ENCODE data around the gene NAA10. TPM values are rescaled to one million over a fixed set of nuclear protein-coding genes. Genes with fewer than 3 reads are reported as not detected.

NAA10 gene
- total RNA-seq, 1 donor from 2014 or later, result 80.6 TPM

DNA sequence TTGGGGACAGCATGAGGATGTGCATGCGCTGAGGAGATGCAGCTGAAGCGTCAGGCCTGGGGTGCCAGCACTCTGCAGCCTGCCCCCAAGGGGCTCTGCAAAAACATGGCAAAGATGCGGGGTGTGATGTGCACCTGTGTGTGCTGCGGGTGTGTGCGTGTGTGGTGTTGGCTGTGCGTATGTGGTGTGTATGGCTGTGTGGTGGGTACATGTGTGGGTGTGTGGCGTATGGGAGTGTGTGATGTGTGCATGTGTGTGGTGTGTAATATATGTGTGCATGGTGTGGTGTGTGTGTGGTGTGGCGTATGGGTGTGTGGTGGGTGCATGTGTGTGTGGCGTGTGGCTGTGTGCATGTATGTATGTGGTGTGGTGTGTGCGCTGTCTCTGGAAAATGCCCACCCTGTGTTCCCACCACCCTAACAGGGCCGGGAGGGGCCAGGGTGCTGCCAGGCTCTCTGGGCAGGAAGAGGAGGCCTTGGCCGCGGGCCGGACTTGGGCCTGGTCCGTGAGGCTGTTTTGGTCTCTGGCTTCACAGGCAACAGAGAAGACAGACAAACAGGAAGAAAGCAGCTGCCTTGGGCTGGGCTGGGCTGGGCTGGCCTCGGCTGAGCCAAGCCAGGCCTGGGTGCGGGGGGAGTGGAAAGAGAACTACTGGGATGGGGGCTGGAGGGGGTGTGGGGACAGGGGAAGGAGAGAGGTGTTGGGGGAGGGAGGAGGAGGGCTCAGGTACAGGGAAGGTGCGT, 31.4 kb downstream of the NAA10 start:
- DNase-seq (ENCODE audit: missing footprints), result no peak
- intact Hi-C loops (cut with DNase I), result no loop called here
- ATAC-seq, result peak; percentile 52

DNA sequence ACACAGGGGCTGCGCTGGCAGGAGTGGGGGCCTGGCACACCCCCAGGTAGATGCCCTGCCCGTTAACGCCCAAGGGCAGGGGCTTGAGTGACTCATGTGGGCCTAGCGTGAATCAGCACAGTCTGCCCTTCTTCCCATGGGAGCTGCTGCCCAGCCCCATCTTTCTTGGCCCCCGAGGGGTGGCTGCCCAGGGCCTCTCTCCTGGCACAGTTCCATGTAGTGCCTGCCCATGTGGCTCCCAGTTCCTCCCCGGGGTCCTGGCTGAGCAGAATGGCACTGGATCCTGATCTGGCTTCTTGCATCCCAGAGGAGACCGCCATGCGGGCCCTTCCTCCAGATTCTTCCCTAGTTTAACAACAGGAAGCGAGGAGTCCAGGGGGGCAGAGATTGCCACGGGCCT, 32.5 kb downstream of the NAA10 start:
- intact Hi-C loops (cut with DNase I), result no loop called here

DNA sequence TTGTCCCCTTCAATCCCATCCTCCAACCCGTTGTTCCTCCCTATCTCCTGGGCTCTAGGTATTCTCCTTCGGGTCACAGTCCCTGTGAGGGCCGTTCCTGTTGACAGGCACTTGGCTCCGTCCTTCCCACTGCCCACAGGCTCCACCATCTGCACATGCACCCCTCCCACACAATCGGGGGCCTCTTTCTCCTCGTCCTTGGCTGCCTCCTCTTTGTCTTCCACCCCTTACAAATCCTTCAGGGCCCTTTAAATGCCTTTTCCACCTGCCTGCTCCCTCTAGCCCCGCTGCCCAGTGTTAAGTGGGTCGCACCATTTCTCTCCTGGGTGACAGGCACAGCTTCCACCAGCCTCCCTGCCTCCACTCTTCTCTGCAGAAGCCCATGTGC, 33.1 kb downstream of the NAA10 start:
- ATAC-seq (no peak), DNase-seq (ENCODE audit: missing footprints) (no peak)
- intact Hi-C loops (cut with DNase I), result no loop called here

More for the DNA sequence above, 32.5 kb downstream of the NAA10 start:
- DNase-seq (ENCODE audit: missing footprints) (no peak), ATAC-seq (no peak)

DNA sequence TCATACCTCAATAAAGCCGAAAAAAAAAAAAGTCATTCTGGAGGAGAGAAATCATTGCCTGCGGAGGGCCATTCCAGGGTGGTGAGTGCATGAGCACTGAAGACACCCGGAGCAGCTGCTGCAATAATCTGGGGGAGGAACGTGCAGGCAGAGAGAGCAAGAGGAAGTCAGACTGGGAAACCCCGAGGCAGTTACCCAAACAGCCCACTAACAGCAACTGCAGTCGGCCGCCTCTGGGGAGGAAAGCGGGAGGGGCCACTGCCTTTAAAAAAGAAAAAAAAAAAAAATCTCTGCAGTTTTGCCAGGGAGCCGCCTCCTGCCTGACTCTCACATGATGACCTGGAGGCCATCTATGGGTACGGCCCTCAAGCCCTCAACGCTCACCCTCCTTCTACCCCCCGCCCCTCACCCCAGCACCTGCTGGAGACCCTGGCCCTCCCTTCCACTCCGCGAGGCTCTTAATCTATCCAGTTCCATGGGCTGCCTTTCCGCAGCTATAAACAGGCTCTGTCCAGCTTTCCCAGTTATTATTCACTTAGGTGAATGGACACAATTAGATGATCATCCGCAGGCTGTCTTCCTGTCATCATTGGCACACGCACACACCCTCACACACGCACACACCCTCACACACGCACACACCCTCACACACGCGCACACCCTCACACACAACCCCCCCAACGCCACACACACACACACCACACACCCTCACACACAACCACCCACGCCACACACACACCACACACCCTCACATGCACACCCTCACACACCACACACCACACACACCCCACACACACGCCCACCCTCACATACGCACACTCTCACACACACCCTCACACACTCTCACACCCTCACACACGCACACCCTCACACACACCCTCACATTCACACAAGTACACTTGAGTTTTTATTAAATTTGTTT, 33.7 kb downstream of the NAA10 start:
- DNase-seq (ENCODE audit: missing footprints), result peak; percentile 82
- peak; percentile 73 for ATAC-seq
- intact Hi-C loops (cut with DNase I), result no loop called here

DNA sequence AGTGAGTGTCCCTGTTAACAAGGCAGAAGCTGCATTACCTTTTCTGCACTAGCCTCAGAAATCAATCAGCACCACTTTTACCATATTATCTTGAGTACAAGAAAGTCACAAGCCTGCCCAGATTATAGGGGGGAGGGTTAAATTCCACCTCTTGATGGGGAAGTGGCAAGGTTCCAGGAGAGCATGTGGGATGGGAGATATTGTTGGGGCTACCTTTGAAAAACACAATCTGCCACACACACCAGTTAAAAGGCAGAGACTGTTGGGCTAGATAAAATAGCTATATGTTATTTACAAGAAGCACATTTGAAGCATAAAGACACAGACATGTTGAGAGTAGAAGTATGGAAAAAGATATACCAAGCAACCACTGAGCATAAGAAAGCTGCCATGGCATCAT, 36.9 kb downstream of the NAA10 start:
- DNase-seq (ENCODE audit: missing footprints) (no peak), ATAC-seq (no peak)
- intact Hi-C loops (cut with DNase I), result no loop called here

DNA sequence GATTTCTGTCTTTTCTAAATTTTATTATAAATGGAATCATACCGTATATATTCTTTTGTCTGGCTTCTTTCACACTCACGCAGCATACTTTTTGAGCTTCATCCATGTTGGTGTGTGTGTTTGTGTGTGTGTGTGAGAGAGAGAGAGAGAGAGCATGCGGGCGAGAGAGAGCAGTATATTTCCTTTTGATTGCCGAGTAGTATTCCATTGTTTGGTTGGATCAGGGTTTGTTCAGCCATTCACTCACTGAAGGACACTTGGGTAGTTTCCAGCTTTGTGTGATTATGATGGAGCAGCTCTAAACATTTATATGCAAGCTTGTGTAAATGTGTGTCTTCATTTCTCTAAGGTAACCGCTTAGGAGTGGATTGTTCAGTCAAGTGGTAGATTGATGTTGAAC, 45.7 kb downstream of the NAA10 start:
- intact Hi-C loops (cut with DNase I), result no loop called here
- DNase-seq (ENCODE audit: missing footprints) (no peak), ATAC-seq (no peak)

DNA sequence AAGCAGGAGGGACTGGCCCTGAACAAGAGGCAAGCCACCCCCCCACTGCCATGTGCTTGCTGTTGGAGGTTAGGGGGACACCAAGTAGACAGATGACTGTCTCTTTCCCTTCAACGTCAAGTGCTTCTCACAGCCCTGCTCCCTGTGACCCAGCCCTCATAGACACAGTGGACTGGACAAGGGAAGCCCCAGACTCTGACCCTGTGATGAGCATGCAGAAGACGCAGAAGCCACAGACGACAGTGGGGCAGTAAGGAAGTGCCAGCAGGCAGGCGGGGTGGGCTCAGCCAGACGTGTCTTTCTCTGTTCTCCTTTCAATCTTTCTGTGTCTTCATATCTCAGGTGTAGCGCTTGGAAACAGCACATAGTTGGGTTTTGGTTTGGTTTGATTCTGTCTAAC, 46.5 kb downstream of the NAA10 start:
- intact Hi-C loops (cut with DNase I), result no loop called here
- no peak for DNase-seq (ENCODE audit: missing footprints)
- no peak for ATAC-seq

DNA sequence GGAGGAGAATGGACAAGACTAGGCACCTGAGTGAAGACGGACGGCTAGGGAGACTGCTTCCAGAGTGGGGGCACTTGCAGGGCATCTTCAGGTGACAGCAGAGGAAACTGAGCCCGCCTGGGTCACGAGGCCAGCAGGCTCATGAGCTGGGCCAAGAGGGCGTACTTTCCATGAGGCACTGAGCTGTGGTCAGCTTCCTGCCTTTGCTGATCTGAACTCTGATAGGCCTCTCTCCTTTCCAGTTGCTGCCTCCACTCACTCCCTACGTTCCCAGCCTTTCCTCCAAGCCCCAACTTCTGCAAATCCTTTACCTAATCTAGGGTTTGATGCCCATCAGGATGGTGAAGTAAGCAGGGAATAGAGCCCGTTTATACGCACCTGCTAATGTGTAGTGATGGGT, 47.5 kb downstream of the NAA10 start:
- ATAC-seq (no peak), DNase-seq (ENCODE audit: missing footprints) (no peak)
- intact Hi-C loops (cut with DNase I), result no loop called here

DNA sequence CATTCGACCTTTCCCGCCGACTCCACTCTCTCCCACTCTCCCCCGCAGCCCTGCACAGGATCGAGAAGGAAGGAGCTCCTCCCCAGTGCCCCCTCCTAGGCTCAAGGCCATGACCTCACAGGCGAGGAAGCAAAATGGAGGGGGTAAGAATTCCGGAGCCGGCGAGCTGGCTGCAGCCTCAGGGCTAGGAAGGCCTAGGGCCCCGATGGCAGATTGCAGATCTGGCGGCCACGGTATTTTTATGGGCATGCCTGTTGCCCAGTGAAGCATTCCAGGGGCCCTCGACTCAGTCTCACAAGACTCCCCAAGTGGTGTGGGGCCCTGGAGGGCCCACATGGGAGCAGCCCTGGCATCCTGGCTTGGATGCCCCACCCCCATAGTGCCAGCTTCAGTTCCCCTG, 47.9 kb downstream of the NAA10 start:
- DNase-seq (ENCODE audit: missing footprints), result no peak
- ATAC-seq, result no peak
- intact Hi-C loops (cut with DNase I), result no loop called here

DNA sequence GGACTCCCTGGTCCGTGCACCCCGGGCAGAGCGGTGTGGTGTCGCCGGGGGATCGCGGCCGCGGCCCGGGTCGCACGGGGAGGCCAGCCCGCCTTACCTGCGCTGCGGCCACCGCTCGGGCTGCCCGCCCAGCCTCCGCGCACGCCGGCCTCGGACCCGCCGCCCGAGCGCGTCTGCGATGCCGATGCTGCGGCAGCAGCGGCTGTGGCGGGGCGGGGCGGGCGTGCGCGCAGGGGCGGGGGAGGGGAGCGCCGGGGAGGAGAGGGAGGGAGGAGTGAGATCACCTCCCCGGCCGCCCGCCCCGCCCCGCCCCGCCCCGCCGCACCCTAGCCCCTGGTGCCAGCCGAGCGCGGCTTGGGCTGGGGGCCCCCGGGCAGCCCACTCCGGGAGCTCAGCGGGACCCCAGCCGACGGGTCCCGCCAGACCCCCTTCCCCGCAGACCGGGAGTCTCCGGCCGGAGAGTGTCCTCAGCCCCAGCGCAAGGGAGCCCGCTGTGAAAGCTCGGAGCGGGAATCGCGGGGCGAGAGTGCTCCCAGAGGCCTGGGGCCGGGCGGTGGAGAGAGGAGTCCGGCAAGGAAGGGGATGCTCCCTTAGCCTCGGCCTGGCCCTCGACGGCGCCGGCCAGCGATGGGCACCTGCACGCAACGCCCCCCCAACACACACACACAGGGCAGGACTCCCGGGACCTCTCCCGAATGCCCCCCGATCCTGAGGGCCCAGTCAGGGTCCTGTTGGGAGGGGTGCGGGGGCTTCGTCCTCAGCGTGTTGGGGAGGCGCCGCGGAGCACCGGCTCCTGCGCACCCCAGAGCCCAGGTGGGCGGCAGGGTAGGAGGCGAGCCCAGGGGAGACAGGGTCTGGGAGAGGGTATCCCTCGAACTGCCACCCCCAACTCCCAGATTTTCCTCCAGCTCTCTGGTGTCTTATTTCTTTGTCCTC, 48.6 kb downstream of the NAA10 start, which contains the start of gene L1CAM:
Gene L1CAM (minus strand): TSS at position 206 of the 936 bp plus-strand sequence. CDS start 10,337 bp downstream, outside the sequence.
- intact Hi-C loops (cut with DNase I), result no loop called here
- DNase-seq (ENCODE audit: missing footprints) (no peak), ATAC-seq (no peak)

DNA sequence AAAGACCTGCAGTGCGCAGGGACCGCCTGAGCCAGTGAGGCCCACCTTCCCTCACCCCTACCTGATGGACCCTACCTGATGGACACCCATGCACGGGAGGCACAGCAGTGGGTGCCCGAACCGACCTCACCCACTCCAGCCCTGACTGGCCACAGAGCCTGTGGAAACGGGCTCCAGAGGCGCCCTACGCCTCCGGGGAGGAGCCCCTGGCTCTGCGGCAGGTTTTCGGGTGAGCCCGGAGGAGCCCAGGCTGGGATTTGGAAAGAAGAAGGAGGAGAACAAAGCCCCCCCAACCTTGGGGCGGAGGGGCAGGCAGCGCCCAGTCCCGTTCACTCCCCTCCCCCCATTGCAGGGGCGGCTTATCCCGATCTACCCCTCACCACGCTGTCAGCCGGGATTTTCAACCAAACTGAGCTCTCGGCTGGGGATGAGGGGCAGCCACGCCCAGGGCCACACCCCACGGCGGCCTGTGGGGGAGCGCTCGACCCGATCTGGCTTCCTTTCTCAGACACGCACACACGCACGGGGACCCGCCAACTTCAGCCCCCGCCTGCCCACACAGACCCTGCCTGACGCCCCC, 49.5 kb downstream of the NAA10 start:
- no peak for ATAC-seq
- no peak for DNase-seq (ENCODE audit: missing footprints)
- intact Hi-C loops (cut with DNase I), result no loop called here

DNA sequence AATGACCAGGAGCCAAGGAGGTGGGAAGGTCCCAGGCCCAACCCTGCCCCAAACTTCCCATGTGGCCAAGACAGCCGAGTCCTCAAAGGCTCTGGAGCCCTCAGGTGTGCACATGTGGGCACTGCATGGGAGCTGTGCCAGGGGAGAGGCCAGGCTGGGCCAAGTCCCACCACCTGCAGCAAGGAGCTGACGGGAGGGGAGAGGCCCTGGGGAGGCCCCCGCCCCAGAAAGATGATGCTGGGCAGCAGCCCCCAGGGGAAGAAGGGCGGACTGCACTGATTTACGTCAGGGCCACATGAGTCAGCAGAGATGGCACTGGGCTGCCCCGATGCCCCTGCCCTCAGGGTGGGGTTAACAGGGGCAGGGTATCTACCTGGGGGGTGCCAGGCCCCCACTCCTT, 50.2 kb downstream of the NAA10 start:
- ATAC-seq, result no peak
- intact Hi-C loops (cut with DNase I), result no loop called here
- DNase-seq (ENCODE audit: missing footprints), result no peak

DNA sequence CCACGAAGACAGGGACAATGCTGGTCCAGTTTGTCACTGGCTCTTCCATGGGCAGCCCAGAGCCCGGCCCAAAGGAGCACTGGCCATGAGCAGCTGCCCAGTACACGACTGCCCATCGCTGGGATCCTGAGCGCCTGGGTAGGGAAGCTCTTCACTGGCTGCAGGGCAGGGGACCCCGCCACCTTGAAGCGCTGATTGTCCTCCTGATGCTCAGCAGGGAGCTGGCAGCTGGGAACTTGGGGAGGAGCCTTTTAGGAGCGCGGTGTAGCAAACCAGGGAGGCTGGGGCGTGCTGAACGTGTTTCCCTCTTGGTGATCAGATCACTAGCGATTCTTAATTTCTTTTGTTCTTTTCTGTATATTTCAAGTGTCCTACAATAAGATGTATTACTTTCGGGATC, 50.7 kb downstream of the NAA10 start:
- DNase-seq (ENCODE audit: missing footprints), result no peak
- ATAC-seq, result no peak
- intact Hi-C loops (cut with DNase I), result no loop called here

DNA sequence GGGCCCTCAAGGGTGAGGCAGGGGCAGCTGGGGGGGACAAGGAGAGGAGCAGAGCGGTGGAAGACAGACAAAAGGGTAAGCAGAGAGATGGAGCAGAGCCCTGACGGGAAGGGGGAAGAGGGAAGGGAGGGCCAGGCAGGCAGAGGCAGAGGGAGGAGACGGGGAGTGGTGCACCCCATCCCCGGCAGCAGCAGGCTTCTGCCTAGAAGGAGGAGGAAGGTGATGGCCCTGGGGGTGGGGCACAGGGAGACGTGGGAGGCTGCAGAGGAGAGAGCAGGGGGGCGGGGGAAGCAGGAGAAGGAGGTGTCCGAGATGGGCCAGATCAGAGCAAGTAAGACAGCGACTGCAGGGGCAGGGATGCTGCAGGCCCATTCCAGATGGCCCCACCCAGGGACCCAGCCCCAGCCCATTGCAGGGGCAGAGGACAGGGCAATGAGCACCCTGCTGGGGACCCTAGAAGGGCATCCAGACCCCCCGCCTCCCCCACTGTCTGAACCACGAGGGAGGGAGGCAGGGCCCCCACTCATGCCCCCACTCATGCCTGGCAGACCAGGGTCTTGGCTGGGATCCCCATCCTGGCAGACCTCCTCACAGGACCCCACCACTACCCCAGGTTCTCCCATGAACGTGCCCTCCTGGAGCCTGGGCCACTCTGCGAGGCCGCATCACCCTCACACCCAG, 51.5 kb downstream of the NAA10 start:
- DNase-seq (ENCODE audit: missing footprints), result no peak
- ATAC-seq, result no peak
- intact Hi-C loops (cut with DNase I), result no loop called here

DNA sequence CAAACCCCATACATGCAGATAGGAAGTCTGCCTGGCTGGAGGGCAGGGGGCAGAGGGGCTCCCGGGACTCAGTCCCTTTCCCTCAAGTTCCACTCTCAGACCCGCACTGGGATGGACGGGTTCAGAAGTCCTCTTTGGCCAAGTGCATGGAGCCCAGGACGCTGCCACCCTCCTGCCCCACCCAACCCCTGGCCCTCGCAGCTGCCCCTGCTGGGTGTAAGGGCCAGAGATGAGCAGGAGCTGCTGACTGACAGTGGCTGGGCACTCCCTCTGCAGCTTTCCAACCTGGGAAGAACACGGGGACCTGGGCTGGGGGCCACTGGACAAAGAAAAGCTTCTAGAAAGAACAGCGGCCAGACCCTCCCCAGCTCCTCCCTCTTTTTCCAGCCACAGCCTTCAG, 52.3 kb downstream of the NAA10 start:
- intact Hi-C loops (cut with DNase I), result no loop called here

DNA sequence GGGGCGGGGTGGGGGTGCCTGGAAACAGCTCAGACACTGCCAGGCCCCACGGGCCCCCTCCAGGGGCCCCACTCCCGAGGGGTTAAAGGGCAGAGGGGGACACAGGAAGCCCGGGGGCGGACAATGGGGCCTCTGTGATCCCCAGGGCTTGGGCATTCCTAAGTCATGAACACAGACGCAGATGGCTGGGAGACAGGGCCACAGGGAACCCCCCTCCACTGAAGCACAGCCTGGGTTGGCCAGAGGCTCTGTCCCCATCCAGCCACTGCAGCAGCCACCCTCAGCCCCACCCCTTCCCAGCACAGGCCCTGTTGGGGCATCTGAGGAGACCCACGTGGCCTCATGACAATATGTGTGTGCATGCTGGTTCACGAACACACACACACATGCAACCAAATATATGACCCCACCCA, 52.7 kb downstream of the NAA10 start:
- ATAC-seq (no peak), DNase-seq (ENCODE audit: missing footprints) (no peak)
- intact Hi-C loops (cut with DNase I), result no loop called here

More for the DNA sequence above, 52.3 kb downstream of the NAA10 start:
- DNase-seq (ENCODE audit: missing footprints), result no peak
- no peak for ATAC-seq

DNA sequence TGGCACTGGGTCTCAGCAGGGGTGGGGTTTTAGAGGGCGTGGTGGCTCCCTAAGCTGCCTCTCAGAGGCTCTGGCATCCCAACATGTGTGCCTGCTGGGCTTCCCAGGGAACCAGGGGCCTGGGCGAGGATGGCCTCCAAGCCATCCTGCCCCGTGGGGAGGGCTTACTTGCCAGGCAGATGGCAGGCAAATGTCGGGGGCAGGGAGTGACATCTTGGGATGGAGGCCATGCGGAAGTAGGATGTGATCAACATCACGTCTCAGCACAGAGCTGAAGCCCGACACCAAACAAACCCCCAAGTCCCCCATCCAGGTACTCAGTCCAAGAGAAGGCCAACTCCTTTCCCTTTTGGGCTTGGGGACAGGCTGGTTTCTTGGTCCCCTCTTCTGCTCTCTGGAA, 53.6 kb downstream of the NAA10 start:
- intact Hi-C loops (cut with DNase I), result no loop called here
- ATAC-seq (no peak), DNase-seq (ENCODE audit: missing footprints) (no peak)

DNA sequence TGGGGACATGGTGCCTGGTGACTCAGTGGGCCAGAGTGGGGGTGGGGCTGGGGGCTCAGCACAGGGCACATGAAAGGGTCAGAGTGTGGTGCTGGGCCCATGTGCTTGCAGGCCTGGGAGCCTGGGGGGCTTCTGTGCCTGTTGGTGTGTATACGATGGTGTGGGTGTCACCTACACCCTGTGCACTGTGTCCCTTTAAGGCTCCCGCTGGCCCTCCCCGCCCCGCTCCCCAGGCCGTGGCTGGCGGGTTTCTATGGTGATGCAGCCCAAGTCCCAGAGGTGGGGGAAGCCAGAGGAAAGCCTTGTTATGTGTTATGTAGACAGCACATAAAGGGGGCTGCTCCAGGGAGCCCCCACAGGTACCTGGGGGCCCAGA, 54.4 kb downstream of the NAA10 start:
- ATAC-seq, result no peak
- DNase-seq (ENCODE audit: missing footprints), result no peak
- intact Hi-C loops (cut with DNase I), result no loop called here
